Measurements from ENCODE around the gene CTIF. TPM values are rescaled to one million over a fixed set of nuclear protein-coding genes. Genes with fewer than 3 reads are reported as not detected.
A peak's percentile ranks its signal among the peaks of the same experiment; 100 is the strongest.

CTIF gene
- total and polyA plus RNA-seq, 12 donors: 20.5 to 159 (median 57.0) TPM

- Histone ChIP-seq H3K27ac (peak overlapping the region in 4 of 5 donors; percentile 31 to 72 (median 54)), H3K4me3 (no peak overlapping the region), H3K27me3 (no peaks in the 10 kb centered on the region), H3K36me3 (replicated peaks in 1 of 2) (no peaks in the 10 kb centered on the region), H3K4me1 (replicated peaks in 1 of 2) (peaks cover 0 to 26% of the 10 kb centered on the region in 2 donors), H3K9me3 (replicated peaks in 1 of 3) (no peaks in the 10 kb centered on the region)
- TF ChIP-seq, protein P1, sequence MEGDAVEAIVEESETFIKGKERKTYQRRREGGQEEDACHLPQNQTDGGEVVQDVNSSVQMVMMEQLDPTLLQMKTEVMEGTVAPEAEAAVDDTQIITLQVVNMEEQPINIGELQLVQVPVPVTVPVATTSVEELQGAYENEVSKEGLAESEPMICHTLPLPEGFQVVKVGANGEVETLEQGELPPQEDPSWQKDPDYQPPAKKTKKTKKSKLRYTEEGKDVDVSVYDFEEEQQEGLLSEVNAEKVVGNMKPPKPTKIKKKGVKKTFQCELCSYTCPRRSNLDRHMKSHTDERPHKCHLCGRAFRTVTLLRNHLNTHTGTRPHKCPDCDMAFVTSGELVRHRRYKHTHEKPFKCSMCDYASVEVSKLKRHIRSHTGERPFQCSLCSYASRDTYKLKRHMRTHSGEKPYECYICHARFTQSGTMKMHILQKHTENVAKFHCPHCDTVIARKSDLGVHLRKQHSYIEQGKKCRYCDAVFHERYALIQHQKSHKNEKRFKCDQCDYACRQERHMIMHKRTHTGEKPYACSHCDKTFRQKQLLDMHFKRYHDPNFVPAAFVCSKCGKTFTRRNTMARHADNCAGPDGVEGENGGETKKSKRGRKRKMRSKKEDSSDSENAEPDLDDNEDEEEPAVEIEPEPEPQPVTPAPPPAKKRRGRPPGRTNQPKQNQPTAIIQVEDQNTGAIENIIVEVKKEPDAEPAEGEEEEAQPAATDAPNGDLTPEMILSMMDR (IDR thresholded peaks at IDR 0.05): no peak
- intact Hi-C loops (cut with DNase I): no loop called here
- DNase-seq: peak; percentile 70 to 91 (median 80)
- 61 to 76% (median 71%) methylated on average over 11 to 22 of the region's 22 CpGs for WGBS, 4 donors
Observed at GRCh38 chr18:48790226-48790863, 251.5 kb downstream of the CTIF start.

GRCh38 chr18:48790869-48791635 lies 252.2 kb downstream of the CTIF start:
- intact Hi-C loops (cut with DNase I): no loop called here
- no peaks in the 10 kb centered on the region for H3K27me3 ChIP-seq
- peak overlapping the region in 4 of 5 donors; percentile 31 to 72 (median 54) for H3K27ac ChIP-seq
- H3K36me3 ChIP-seq (replicated peaks in 1 of 2): no peaks in the 10 kb centered on the region
- H3K4me1 ChIP-seq (replicated peaks in 1 of 2): peaks cover 0 to 23% of the 10 kb centered on the region in 2 donors
- TF ChIP-seq, protein P1 (IDR thresholded peaks at IDR 0.05): no peak
- TF ChIP-seq POLR2A (IDR thresholded peaks at IDR 0.05): no peak
- H3K9me3 ChIP-seq (replicated peaks in 1 of 3): no peaks in the 10 kb centered on the region
- no peak overlapping the region for H3K4me3 ChIP-seq
- DNase-seq: peak in 4 of 7 donors; percentile 2 to 58 (median 16)
- WGBS, 4 donors: 65 to 100% (median 79%) methylated on average over 1 of the region's 1 CpG

- H3K9me3 ChIP-seq (replicated peaks in 1 of 3): no peaks in the 10 kb centered on the region
- H3K4me1 ChIP-seq (replicated peaks in 1 of 2): peaks cover 0 to 23% of the 10 kb centered on the region in 2 donors
- no peaks in the 10 kb centered on the region for H3K36me3 ChIP-seq (replicated peaks in 1 of 2)
- 93 to 98% (median 97%) methylated on average over 4 of the region's 4 CpGs for WGBS, 4 donors
- peak overlapping the region in 1 of 5 donors; percentile 68 for H3K27ac ChIP-seq
- DNase-seq: peak in 2 of 7 donors; percentile 3 to 44
- intact Hi-C loops (cut with DNase I): no loop called here
- no peaks in the 10 kb centered on the region for H3K27me3 ChIP-seq
- no peak overlapping the region for H3K4me3 ChIP-seq
- TF ChIP-seq, protein P1 (IDR thresholded peaks at IDR 0.05): no peak
- no peak for TF ChIP-seq POLR2A (IDR thresholded peaks at IDR 0.05)
Observed at GRCh38 chr18:48791636-48792105, 252.8 kb downstream of the CTIF start.

DNA sequence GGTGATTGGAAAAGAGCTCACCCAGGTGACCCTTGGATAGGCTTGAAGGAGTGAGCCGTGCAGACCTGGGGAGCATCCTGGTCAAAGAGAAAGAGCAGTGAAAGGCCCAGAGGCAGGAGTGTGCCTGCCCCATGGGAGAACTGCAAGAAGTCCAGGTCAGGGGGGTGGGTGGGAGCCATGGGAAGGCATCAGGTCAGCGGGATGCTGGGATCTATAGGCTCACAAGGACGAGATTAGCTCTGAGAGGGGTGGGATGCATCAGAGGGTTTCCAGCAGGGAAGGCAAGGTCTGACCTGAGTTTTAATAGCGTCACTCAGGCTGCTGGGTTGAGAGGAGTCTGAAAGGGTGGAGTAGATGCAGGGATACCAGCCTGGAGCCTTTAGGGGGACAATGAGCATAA lies 253.3 kb downstream of the CTIF start:
- Histone ChIP-seq H3K9me3 (replicated peaks in 1 of 3) (no peaks in the 10 kb centered on the region), H3K27ac (no peak overlapping the region), H3K36me3 (replicated peaks in 1 of 2) (no peaks in the 10 kb centered on the region), H3K4me3 (no peak overlapping the region), H3K4me1 (replicated peaks in 1 of 2) (peaks cover 0 to 20% of the 10 kb centered on the region in 2 donors), H3K27me3 (no peaks in the 10 kb centered on the region)
- 95 to 99% (median 99%) methylated on average over 4 of the region's 4 CpGs for WGBS, 4 donors
- no peak for TF ChIP-seq POLR2A (IDR thresholded peaks at IDR 0.05)
- TF ChIP-seq, protein P1 (IDR thresholded peaks at IDR 0.05): no peak
- peak in 4 of 7 donors; percentile 0 to 36 (median 5) for DNase-seq
- intact Hi-C loops (cut with DNase I): no loop called here
